Measurements from ENCODE around the gene SRSF3.

SRSF3 gene

GRCh38 chr6:36577301-36577700 lies 16.9 kb upstream of the SRSF3 start:
- Histone ChIP-seq H3K36me3 (ENCODE audit: control insufficient read depth in 2 of 2, insufficient read depth in 1 of 2, low read length in 2 of 2) (no peaks in the 10 kb centered on the region), H3K4me1 (ENCODE audit: control insufficient read depth, insufficient read depth, low read length) (peaks cover 6% of the 10 kb centered on the region; the same call in 1 of the 2 replicates), H3K27ac (ENCODE audit: extremely low read depth, low read depth, low read length) (no peak overlapping the region), H3K9me3 (ENCODE audit: control insufficient read depth, insufficient read depth, low read depth, low read length) (no peaks in the 10 kb centered on the region), H3K4me3 (ENCODE audit: low read depth, low read length) (no peak overlapping the region)
- CTCF ChIA-PET: interaction anchor here (0.6 to 1.5 kb wide), 2 partner anchors 9 to 509 kb away, joined by 3 read pairs; no protein-coding TSS in a partner anchor
- POLR2A ChIA-PET: interaction anchor here (0.6 to 1.0 kb wide), 3 partner anchors 24 to 510 kb away, joined by 3 to 5 read pairs (median 5); no protein-coding TSS in a partner anchor
- TF ChIP-seq KLF1 (tag by site-specific recombination; IDR thresholded peaks at IDR 0.05) (0 out of 2 replicates have a peak, but pooled peaks have one; percentile 37), ZSCAN4 (tag by site-specific recombination; IDR thresholded peaks at IDR 0.05) (no peak)

GRCh38 chr6:36578030-36578429 lies 16.1 kb upstream of the SRSF3 start:
- ChIA-PET CTCF (interaction anchor here (0.6 to 1.2 kb wide), 3 partner anchors 9 to 223 kb away, joined by 3 to 5 read pairs (median 4); no protein-coding TSS in a partner anchor), POLR2A (interaction anchor here (0.6 kb wide), 1 partner anchor 510 kb away, joined by 5 read pairs; no protein-coding TSS in a partner anchor)
- no peaks in the 10 kb centered on the region for H3K9me3 ChIP-seq (ENCODE audit: control insufficient read depth, insufficient read depth, low read depth, low read length)
- H3K27ac ChIP-seq (ENCODE audit: extremely low read depth, low read depth, low read length): no peak overlapping the region
- no peaks in the 10 kb centered on the region for H3K36me3 ChIP-seq (ENCODE audit: control insufficient read depth in 2 of 2, insufficient read depth in 1 of 2, low read length in 2 of 2)
- TF ChIP-seq ZNF112 (tag by site-specific recombination; IDR thresholded peaks at IDR 0.05) (no peak), ZNF292 (tag by site-specific recombination; IDR thresholded peaks at IDR 0.05; ENCODE audit: borderline replicate concordance, low read depth) (no peak), KLF1 (tag by site-specific recombination; IDR thresholded peaks at IDR 0.05) (no peak), ZNF157 (tag by site-specific recombination; IDR thresholded peaks at IDR 0.05) (no peak), ZNF529 (tag by site-specific recombination; IDR thresholded peaks at IDR 0.05; ENCODE audit: insufficient replicate concordance) (no peak), ZNF335 (tag by site-specific recombination; conservative IDR thresholded peaks at IDR 0.05) (no peak), ZBTB10 (tag by site-specific recombination; IDR thresholded peaks at IDR 0.05) (no peak), ZNF280C (tag by site-specific recombination; IDR thresholded peaks at IDR 0.05) (no peak), KLF17 (tag by site-specific recombination; IDR thresholded peaks at IDR 0.05) (no peak), PATZ1 (tag by site-specific recombination; IDR thresholded peaks at IDR 0.05) (no peak), ZNF513 (tag by site-specific recombination; IDR thresholded peaks at IDR 0.05) (no peak), PRDM2 (tag by site-specific recombination; IDR thresholded peaks at IDR 0.05; ENCODE audit: borderline replicate concordance) (no peak), ZNF2 (tag by site-specific recombination; IDR thresholded peaks at IDR 0.05) (no peak)
- no peak overlapping the region for H3K4me3 ChIP-seq (ENCODE audit: low read depth, low read length)
- peaks cover 6% of the 10 kb centered on the region; the same call in 1 of the 2 replicates for H3K4me1 ChIP-seq (ENCODE audit: control insufficient read depth, insufficient read depth, low read length)
